Mammary epithelial cell (primary cell): ENCODE results near the gene NPIPB4.
"Not testable (repeated sequence)": the region's sequence is repeated elsewhere in the genome, so short reads cannot be mapped to it uniquely, and the experiment has no call there.

ENCODE experiments used
- CTCF ChIP-seq, 2 donors: IDR thresholded peaks in 1 of 2; conservative IDR thresholded peaks in 1 of 2; 2 replicates each; pipeline ENCODE4 v1.5.1; 2011 to 2012; ENCODE audit warnings: inconsistent platforms in 2 of 2, low read length in 2 of 2, mild to moderate bottlenecking in 2 of 2, control low read depth in 1 of 2, low read depth in 1 of 2; ENCODE audit not compliant: insufficient read depth in 1 of 2; ENCODE audit errors: extremely low read depth in 1 of 2
- EZH2 ChIP-seq: IDR thresholded peaks from 2 replicates; pipeline ENCODE4 v1.6.1; 2012; ENCODE audit warnings: low read length, inconsistent platforms, borderline replicate concordance

- TF ChIP-seq CTCF (conservative IDR thresholded peaks at IDR 0.05 in 1 of 2, IDR thresholded peaks at IDR 0.05 in 1 of 2; ENCODE audit: extremely low read depth in 1 of 2, insufficient read depth in 1 of 2, low read depth in 1 of 2, low read length in 2 of 2); EZH2: not testable (repeated sequence)
Observed at GRCh38 chr16:21793310-21793709, 64.2 kb downstream of the NPIPB4 start.
